ENCODE measurements around the gene TMEM258. TPM values are rescaled to one million over a fixed set of nuclear protein-coding genes. Genes with fewer than 3 reads are reported as not detected.

TMEM258 gene
- total and polyA plus RNA-seq, 9 of the 15 experiments (the other 6 are each of a cell fraction or from before 2014, with no cell fraction given): 97.2 to 856 (median 231) TPM

DNA sequence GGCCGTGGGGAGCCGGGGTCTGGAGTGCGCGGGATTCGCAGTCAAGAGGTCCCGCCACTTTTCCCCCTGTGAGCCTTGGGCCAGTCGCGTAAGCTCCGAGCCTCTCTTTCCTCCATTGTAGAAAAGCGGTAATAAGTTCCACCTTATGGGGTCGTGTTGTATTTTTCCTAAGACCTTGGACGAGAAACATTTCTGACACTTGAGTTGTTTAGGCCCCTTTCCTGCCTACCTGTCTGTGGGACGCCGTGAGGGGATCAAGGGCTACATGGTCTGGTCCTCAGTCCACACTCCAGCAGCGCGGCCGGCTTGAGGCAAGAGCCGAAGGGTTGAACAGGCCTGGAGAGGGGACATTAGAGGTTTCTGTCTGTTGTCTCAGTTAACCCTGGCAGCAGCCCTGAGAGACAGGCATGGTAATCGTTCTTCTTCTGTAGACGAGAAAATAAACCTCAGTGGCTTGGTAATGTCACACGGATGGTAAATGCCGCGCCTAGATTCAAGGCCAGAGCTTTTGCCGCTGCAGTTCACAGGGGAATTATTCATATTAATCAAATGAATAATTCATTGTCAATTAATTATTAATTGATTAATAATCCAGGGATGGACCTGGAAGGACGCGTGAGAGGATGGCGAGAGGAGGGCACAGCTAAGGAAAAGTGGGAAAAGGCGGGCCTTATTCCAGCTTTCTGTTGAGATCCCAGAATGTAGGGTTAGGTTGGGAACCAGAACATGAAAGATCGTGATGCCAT is 857 bp upstream of the TMEM258 start (continued):
- TF ChIP-seq SNIP1 (IDR thresholded peaks at IDR 0.05; ENCODE audit: low read depth) (no peak), NFE2L1 (tag; IDR thresholded peaks at IDR 0.05; ENCODE audit: borderline replicate concordance, low read depth) (no peak), RFX7 (CRISPR knock-in tag; IDR thresholded peaks at IDR 0.05) (no peak), SAP30 (IDR thresholded peaks at IDR 0.05; ENCODE audit: borderline replicate concordance, insufficient read depth, low read depth, low read length, poor library complexity, severe bottlenecking) (peak; percentile 72), CHD1 (IDR thresholded peaks at IDR 0.05; ENCODE audit: low read length) (no peak), FOXA3 (CRISPR knock-in tag; conservative IDR thresholded peaks at IDR 0.05 in 1 of 2, IDR thresholded peaks at IDR 0.05 in 1 of 2) (0 out of 4 replicates have a peak, but pooled peaks of 1 of the 2 experiments have one; percentile 34), NFRKB (IDR thresholded peaks at IDR 0.05; ENCODE audit: low read depth) (no peak), NR3C1 (CRISPR knock-in tag; IDR thresholded peaks at IDR 0.05) (no peak), ZNF551 (CRISPR knock-in tag; IDR thresholded peaks at IDR 0.05) (no peak), TAF1 (IDR thresholded peaks at IDR 0.05; ENCODE audit: control insufficient read depth, extremely low read depth, insufficient read depth, low read length, severe bottlenecking) (peak; percentile 1), CEBPB (tag; IDR thresholded peaks at IDR 0.05) (no peak), NR1H2 (CRISPR knock-in tag; IDR thresholded peaks at IDR 0.05) (no peak), ZNF133 (CRISPR knock-in tag; IDR thresholded peaks at IDR 0.05) (no peak), ZKSCAN1 (IDR thresholded peaks at IDR 0.05; ENCODE audit: low read depth, low read length) (no peak), BCOR (IDR thresholded peaks at IDR 0.05) (no peak), NFIC (IDR thresholded peaks at IDR 0.05) (no peak), FOXK2 (conservative IDR thresholded peaks at IDR 0.05 in 1 of 2, IDR thresholded peaks at IDR 0.05 in 1 of 2; ENCODE audit: low read depth in 2 of 2) (no peak), SETDB1 (IDR thresholded peaks at IDR 0.05; ENCODE audit: low read length) (no peak), ZNF121 (CRISPR knock-in tag; conservative IDR thresholded peaks at IDR 0.05) (no peak)
- TF ChIP-seq, protein P1, sequence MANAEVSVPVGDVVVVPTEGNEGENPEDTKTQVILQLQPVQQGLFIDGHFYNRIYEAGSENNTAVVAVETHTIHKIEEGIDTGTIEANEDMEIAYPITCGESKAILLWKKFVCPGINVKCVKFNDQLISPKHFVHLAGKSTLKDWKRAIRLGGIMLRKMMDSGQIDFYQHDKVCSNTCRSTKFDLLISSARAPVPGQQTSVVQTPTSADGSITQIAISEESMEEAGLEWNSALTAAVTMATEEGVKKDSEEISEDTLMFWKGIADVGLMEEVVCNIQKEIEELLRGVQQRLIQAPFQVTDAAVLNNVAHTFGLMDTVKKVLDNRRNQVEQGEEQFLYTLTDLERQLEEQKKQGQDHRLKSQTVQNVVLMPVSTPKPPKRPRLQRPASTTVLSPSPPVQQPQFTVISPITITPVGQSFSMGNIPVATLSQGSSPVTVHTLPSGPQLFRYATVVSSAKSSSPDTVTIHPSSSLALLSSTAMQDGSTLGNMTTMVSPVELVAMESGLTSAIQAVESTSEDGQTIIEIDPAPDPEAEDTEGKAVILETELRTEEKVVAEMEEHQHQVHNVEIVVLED (CRISPR knock-in tag; IDR thresholded peaks at IDR 0.05): no peak
- TF ChIP-seq, protein P2, sequence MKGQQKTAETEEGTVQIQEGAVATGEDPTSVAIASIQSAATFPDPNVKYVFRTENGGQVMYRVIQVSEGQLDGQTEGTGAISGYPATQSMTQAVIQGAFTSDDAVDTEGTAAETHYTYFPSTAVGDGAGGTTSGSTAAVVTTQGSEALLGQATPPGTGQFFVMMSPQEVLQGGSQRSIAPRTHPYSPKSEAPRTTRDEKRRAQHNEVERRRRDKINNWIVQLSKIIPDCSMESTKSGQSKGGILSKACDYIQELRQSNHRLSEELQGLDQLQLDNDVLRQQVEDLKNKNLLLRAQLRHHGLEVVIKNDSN (CRISPR knock-in tag; IDR thresholded peaks at IDR 0.05): no peak
- TF ChIP-seq, protein P3, sequence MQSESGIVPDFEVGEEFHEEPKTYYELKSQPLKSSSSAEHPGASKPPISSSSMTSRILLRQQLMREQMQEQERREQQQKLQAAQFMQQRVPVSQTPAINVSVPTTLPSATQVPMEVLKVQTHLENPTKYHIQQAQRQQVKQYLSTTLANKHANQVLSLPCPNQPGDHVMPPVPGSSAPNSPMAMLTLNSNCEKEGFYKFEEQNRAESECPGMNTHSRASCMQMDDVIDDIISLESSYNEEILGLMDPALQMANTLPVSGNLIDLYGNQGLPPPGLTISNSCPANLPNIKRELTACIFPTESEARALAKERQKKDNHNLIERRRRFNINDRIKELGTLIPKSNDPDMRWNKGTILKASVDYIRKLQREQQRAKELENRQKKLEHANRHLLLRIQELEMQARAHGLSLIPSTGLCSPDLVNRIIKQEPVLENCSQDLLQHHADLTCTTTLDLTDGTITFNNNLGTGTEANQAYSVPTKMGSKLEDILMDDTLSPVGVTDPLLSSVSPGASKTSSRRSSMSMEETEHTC (IDR thresholded peaks at IDR 0.05): no peak
- TF ChIP-seq, protein P4, sequence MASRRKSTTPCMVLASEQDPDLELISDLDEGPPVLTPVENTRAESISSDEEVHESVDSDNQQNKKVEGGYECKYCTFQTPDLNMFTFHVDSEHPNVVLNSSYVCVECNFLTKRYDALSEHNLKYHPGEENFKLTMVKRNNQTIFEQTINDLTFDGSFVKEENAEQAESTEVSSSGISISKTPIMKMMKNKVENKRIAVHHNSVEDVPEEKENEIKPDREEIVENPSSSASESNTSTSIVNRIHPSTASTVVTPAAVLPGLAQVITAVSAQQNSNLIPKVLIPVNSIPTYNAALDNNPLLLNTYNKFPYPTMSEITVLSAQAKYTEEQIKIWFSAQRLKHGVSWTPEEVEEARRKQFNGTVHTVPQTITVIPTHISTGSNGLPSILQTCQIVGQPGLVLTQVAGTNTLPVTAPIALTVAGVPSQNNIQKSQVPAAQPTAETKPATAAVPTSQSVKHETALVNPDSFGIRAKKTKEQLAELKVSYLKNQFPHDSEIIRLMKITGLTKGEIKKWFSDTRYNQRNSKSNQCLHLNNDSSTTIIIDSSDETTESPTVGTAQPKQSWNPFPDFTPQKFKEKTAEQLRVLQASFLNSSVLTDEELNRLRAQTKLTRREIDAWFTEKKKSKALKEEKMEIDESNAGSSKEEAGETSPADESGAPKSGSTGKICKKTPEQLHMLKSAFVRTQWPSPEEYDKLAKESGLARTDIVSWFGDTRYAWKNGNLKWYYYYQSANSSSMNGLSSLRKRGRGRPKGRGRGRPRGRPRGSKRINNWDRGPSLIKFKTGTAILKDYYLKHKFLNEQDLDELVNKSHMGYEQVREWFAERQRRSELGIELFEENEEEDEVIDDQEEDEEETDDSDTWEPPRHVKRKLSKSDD (conservative IDR thresholded peaks at IDR 0.05; ENCODE audit: low read length): no peak

Measured in K562 (cell line).